Upper lobe of left lung (tissue), 6 donors: ENCODE measurements around the gene SYNGR1. TPM values are rescaled to one million over a fixed set of nuclear protein-coding genes. Genes with fewer than 3 reads are reported as not detected.

Experiments used
- ATAC-seq, 2 donors: fragments of 200-7000 bp; cut with Tn5 transposase; one replicate each; pipeline ENCODE4 v1.9.1; 2022; ENCODE audit warnings: mild to moderate bottlenecking in 2 of 2, moderate library complexity in 2 of 2; ENCODE audit not compliant: low FRiP score in 2 of 2
- DNase-seq, 2 donors: peaks; one replicate each; pipeline ENCODE4 v3.0.0-alpha.2; 2019 to 2020
- H3K27ac ChIP-seq, 4 donors: fragments of 200-600 bp; sonication (generic); one replicate each; pipeline ENCODE4 v1.5.1; 2016 to 2019
- H3K27me3 ChIP-seq, 4 donors: fragments of 200-600 bp; sonication (generic); one replicate each; pipeline ENCODE4 v1.5.1; 2017 to 2019
- H3K36me3 ChIP-seq, 4 donors: fragments of 200-600 bp; sonication (generic); one replicate each; pipeline ENCODE4 v1.5.1; 2016 to 2019
- H3K4me1 ChIP-seq, 4 donors: fragments of 200-600 bp; sonication (generic); one replicate each; pipeline ENCODE4 v1.5.1; 2018 to 2019
- H3K4me3 ChIP-seq, 4 donors: fragments of 200-600 bp; sonication (generic); one replicate each; pipeline ENCODE4 v1.5.1; 2017 to 2019; ENCODE audit warnings: mild to moderate bottlenecking in 2 of 4, moderate library complexity in 1 of 4
- H3K9me3 ChIP-seq, 4 donors: fragments of 200-600 bp; sonication (generic); one replicate each; pipeline ENCODE4 v1.5.1; 2018 to 2019
- EP300 ChIP-seq, 4 donors: sonication (generic); formaldehyde crosslinking; IDR thresholded peaks; one replicate each; pipeline ENCODE4 v1.5.1; 2017; ENCODE audit warnings: antibody characterized with exemption in 4 of 4, control low read depth in 2 of 4
- POLR2A ChIP-seq, 4 donors: fragments of 450-650 bp; IDR thresholded peaks; one replicate each; pipeline ENCODE4 v1.5.1; 2016 to 2017; ENCODE audit warnings: antibody characterized with exemption in 4 of 4, mild to moderate bottlenecking in 2 of 4
- POLR2AphosphoS5 ChIP-seq, 2 donors: sonication (generic); formaldehyde crosslinking; IDR thresholded peaks; one replicate each; pipeline ENCODE4 v1.5.1; 2017; ENCODE audit warnings: antibody characterized with exemption in 2 of 2
- WGBS, 2 donors: methylation state at CpG; one replicate each; pipeline ENCODE4 v1.1.5; 2017 to 2018; 5-methylcytosine and 5-hydroxymethylcytosine counted together
- total RNA-seq, 6 donors: library from RNA; depleted of rRNA in 4 of 6; stranded (reverse); fragments of >200 nt in 4 of 6; gene quantifications; one replicate each; pipeline versions ENCODE4 v1.1.0 to v1.2.1, GENCODE V29; 2016 to 2021
- TF ChIP-seq, protein P1 (sequence below), 6 experiments: fragments of 450-650 bp in 4 of 6; fragments of 200-600 bp in 2 of 6; sonication (generic) in 2 of 6; IDR thresholded peaks; one replicate each; pipeline ENCODE4 v1.5.1; 2016 to 2019; ENCODE audit warnings: antibody characterized with exemption in 6 of 6
- donor health status: DM: no; HTN: no; CAD: no; lungs with moderate emphysema.
- donor health status: DM: no; HTN: yes; CAD: no; lungs with severe emphysema.

SYNGR1 gene
- total RNA-seq, 6 donors from 2014 or later = 2.0 to 14.6 (median 5.3) TPM

DNA sequence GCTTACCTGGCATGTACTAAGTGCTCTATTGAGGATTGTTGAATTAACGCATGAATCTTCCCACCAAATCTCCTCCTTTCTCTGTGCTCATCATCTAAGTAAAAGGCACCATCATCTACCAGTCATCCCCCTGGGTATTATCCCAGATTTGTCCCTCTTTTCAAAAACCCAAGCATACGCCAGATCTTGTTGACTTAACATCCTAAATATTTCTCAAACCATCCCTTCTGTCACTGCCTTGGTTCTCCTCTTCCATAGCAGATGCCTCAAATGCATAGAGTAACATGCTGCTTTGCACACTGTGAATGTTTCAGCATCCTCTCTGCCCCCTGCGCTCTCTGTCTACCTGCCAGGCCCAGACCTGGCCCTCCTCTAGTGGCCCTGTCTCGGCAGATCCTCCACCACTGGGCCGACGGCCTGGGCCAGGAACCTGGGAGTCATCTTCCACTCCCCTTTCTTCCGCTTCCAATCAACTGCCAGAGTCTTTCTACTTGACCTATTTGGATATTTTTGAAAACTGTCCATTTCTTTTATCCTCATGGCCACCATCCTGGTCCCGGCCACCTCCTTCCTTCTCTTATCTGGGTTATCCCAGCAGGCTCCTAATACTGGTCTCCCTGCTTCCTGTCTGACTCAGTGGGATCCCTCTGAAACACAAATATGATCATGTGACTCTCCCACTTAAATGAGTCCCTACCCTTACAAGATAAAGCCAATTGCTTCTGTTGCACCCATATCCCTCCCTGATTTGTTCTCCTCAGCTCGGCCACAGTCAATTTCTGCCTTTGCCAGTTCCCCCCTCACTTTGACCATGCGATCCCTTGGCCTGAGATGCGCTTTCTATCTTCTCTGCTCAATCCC is 46.4 kb downstream of the SYNGR1 start:
- no peak for DNase-seq
- H3K4me3 ChIP-seq = no peak overlapping the region
- peaks cover 6 to 12% (median 9%) of the 10 kb centered on the region in 4 donors for H3K4me1 ChIP-seq
- no peak overlapping the region for H3K27ac ChIP-seq
- no peak for TF ChIP-seq POLR2AphosphoS5 (IDR thresholded peaks at IDR 0.05)
- TF ChIP-seq POLR2A (IDR thresholded peaks at IDR 0.05) = no peak
- TF ChIP-seq EP300 (IDR thresholded peaks at IDR 0.05) = no peak
- TF ChIP-seq, protein P1, sequence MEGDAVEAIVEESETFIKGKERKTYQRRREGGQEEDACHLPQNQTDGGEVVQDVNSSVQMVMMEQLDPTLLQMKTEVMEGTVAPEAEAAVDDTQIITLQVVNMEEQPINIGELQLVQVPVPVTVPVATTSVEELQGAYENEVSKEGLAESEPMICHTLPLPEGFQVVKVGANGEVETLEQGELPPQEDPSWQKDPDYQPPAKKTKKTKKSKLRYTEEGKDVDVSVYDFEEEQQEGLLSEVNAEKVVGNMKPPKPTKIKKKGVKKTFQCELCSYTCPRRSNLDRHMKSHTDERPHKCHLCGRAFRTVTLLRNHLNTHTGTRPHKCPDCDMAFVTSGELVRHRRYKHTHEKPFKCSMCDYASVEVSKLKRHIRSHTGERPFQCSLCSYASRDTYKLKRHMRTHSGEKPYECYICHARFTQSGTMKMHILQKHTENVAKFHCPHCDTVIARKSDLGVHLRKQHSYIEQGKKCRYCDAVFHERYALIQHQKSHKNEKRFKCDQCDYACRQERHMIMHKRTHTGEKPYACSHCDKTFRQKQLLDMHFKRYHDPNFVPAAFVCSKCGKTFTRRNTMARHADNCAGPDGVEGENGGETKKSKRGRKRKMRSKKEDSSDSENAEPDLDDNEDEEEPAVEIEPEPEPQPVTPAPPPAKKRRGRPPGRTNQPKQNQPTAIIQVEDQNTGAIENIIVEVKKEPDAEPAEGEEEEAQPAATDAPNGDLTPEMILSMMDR (IDR thresholded peaks at IDR 0.05) = no peak
- ATAC-seq = no peak
- H3K27me3 ChIP-seq = no peaks in the 10 kb centered on the region
- no peaks in the 10 kb centered on the region for H3K36me3 ChIP-seq
- H3K9me3 ChIP-seq = no peaks in the 10 kb centered on the region
- 87 to 89% methylated on average over 11 of the region's 11 CpGs for WGBS, 2 donors

DNA sequence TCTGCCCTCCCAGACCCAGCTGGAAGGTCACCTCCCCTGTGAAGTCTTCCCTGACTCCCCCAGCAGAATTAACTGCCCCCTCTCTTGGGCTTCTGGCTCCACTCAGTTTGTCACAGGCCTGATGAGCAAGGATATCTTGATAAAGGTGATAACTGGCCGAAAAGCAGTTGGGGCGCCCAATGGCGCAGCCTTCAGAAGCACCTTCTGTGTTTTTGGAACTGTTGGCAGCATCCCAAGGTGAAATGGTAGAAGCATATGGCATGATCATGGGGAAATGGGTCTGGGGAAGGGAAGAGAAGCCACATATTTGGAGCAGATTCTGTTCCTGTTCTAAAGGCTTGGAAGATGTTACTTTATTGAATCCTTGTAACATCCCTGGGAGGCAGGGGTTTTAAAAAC is 47.0 kb downstream of the SYNGR1 start:
- DNase-seq (no peak), ATAC-seq (no peak)
- WGBS, 2 donors = 92 to 94% methylated on average over 3 of the region's 3 CpGs
- TF ChIP-seq POLR2AphosphoS5 (IDR thresholded peaks at IDR 0.05) (no peak), POLR2A (IDR thresholded peaks at IDR 0.05) (no peak), EP300 (IDR thresholded peaks at IDR 0.05) (no peak)
- TF ChIP-seq, protein P1 (IDR thresholded peaks at IDR 0.05) = no peak
- Histone ChIP-seq H3K4me3 (no peak overlapping the region), H3K36me3 (no peaks in the 10 kb centered on the region), H3K9me3 (no peaks in the 10 kb centered on the region), H3K27me3 (no peaks in the 10 kb centered on the region), H3K4me1 (peaks cover 6 to 19% (median 9%) of the 10 kb centered on the region in 4 donors), H3K27ac (no peak overlapping the region)

DNA sequence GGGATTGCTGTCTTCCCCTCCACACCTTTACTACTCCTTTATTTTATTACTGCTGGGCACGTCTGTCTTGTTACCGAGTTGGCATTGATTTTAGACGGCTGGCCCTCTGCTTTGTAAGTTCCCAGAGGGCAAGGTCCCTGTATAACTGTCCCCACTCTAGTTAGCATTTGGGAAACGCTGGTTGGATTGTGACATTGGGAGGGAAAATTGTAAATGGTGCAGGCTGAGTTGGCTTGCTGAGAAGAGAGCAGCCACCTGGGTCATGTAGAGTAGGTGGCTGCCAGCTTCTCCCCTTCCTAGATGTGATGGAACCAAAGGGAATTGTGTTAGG is 51.5 kb downstream of the SYNGR1 start:
- Histone ChIP-seq H3K36me3 (peaks cover 0 to 14% (median 0%) of the 10 kb centered on the region in 4 donors), H3K4me1 (peaks cover 6 to 27% (median 9%) of the 10 kb centered on the region in 4 donors), H3K4me3 (no peak overlapping the region), H3K9me3 (no peaks in the 10 kb centered on the region), H3K27ac (no peak overlapping the region), H3K27me3 (no peaks in the 10 kb centered on the region)
- 84 to 93% methylated on average over 4 of the region's 4 CpGs for WGBS, 2 donors
- ATAC-seq (no peak), DNase-seq (no peak)
- TF ChIP-seq, protein P1 (IDR thresholded peaks at IDR 0.05) = no peak
- TF ChIP-seq EP300 (IDR thresholded peaks at IDR 0.05) = no peak
- TF ChIP-seq POLR2A (IDR thresholded peaks at IDR 0.05) = no peak
- no peak for TF ChIP-seq POLR2AphosphoS5 (IDR thresholded peaks at IDR 0.05)

DNA sequence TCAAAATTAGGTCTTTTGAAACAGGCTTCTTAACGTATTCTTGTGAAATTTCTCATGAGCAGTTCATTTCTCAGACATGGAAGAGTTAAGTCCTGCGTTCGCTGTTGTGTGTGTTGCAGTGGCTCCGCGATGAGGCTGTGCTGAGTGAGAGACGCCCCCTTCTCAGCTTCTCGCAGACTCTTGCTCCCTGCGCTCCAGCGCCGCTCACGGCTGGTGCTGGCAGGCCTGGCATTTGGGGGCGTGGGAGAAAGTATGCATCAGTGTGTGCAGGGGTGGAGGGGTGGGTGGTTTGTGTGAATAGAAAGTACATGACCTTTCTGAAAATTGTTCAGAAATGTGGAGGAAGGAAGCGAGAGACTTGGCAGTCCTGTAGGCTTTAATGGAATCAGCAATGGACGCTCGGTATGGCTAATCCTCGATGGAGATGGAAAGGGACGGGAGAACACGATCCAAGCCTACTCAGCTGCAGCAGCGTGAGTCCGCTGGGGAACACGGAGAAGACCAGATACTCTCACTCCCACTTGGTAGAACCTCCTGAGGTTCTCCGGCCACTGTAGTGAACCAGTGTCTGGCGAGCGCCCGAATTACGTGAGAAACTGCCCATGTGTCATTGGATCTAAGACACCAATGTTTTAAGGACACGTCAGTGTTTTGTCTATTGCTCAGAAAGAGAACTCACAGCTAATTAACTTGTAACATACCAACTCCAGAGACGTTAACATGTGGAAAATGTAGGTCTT is 55.7 kb downstream of the SYNGR1 start:
- no peaks in the 10 kb centered on the region for H3K9me3 ChIP-seq
- peak in 1 of 2 donors; percentile 73 for DNase-seq
- H3K36me3 ChIP-seq = peaks cover 0 to 14% (median 0%) of the 10 kb centered on the region in 4 donors
- ATAC-seq = peak in 1 of 2 donors; percentile 69
- H3K4me3 ChIP-seq = no peak overlapping the region
- no peak overlapping the region for H3K27ac ChIP-seq
- no peaks in the 10 kb centered on the region for H3K27me3 ChIP-seq
- peaks cover 3 to 38% (median 8%) of the 10 kb centered on the region in 4 donors for H3K4me1 ChIP-seq
- TF ChIP-seq POLR2AphosphoS5 (IDR thresholded peaks at IDR 0.05) = no peak
- TF ChIP-seq, protein P1 (IDR thresholded peaks at IDR 0.05) = no peak
- no peak for TF ChIP-seq POLR2A (IDR thresholded peaks at IDR 0.05)
- no peak for TF ChIP-seq EP300 (IDR thresholded peaks at IDR 0.05)
- 71 to 80% methylated on average over 28 of the region's 28 CpGs for WGBS, 2 donors
